HG03095 (cell line): ENCODE data around the gene PPDPF.
"Not testable (repeated sequence)": the region's sequence is repeated elsewhere in the genome, so short reads cannot be mapped to it uniquely, and the experiment has no call there.

Experiments used
- ATAC-seq: cut with Tn5 transposase; IDR thresholded peaks from one replicate; pipeline ENCODE4 v1.9.1; 2021; ENCODE audit warnings: moderate library complexity; ENCODE audit not compliant: unreplicated experiment

PPDPF gene

GRCh38 chr20:63547725-63548480 is 27.3 kb downstream of the PPDPF start, which contains the start of gene SRMS:
Gene SRMS (minus strand): TSS chr20:63547749. CDS start chr20:63547463, 286 bp downstream.
- no peak for ATAC-seq

DNA sequence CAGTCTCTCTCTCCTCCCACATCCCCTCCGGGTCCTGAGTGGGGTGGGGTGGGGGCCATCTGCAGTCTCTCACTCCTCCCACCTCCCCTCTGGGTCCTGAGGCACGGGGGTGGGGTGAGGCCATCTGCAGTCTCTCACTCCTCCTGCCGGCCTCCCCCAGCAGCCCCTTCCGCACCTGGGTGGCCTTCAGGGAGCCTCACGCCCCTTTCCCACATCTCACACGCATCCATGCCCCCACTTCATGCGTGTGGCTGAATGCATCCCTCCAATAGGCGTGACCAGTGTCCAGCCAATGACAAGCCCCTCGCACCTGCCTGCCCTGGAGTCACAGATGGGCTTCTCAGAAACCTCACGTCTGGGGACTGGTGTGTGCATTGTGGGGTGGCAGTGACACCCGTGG is 28.0 kb downstream of the PPDPF start:
- no peak for ATAC-seq

DNA sequence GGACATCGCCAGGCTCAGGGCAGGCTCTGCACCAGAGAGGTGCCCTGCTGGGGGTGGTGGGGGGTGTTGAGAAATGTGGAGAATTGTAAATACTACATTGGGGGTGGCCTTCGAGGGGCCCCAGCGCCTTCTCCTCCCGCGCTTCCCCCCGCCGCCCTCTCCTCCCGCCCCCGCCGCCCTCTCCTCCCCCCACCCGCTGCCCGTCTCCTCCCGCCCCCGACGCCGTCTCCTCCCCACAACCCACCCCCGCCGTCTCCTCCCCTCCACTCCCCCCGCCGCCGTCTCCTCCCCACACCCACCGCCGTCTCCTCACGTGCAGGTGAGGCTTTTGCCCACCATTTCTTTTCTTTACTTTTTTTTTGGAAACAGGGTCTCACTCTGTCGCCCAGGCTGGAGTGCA is 28.5 kb downstream of the PPDPF start:
- no peak for ATAC-seq

GRCh38 chr20:63549679-63550282 is 29.2 kb downstream of the PPDPF start:
- ATAC-seq: no peak

DNA sequence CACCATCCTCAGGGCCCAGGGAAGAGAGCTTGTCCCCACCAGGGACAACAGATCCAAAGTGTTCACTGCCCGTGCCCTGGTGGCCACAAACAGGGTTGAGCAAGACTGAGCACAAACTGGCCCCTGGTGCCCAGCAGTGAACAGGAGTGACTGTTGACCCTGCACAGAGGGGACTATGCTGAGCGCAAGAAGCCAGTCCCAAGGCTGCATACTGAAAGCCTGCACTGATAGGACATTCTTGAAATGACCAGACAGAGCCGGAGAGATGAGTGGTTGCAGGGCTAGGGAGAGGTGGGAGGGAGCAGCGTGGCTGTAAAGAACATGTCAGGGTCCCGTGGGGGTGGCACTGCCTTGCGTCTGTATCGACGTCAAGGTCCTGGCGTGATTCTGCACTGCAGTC is 30.5 kb downstream of the PPDPF start:
- no peak for ATAC-seq

- ATAC-seq: no peak
Observed at GRCh38 chr20:63552481-63553249, 32.1 kb downstream of the PPDPF start.

- ATAC-seq: no peak
Observed at GRCh38 chr20:63553251-63553932, 32.8 kb downstream of the PPDPF start.

DNA sequence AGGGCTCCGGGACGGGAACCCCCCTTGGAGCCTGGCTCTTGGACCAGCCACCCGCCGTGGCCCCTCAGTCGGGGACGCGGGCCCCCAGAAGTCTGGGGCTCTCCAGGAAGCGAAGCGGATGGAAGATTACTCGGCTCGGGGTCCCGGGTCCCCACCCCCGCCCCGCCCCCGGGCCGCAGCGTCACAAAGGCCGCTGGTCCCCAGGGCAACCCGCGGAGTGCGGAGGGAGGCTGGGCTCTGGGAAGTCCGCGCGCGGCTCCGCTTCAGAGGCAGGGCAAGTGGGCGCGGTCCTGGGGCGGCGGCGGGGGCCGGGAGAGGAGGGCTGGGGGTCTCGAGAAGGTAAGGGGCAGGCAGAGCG is 33.3 kb downstream of the PPDPF start, which contains the start of gene FNDC11:
Gene FNDC11 (plus strand): TSS at position 227 of the 358 bp plus-strand sequence. CDS start 1,505 bp downstream, outside the sequence.
- no peak for ATAC-seq

DNA sequence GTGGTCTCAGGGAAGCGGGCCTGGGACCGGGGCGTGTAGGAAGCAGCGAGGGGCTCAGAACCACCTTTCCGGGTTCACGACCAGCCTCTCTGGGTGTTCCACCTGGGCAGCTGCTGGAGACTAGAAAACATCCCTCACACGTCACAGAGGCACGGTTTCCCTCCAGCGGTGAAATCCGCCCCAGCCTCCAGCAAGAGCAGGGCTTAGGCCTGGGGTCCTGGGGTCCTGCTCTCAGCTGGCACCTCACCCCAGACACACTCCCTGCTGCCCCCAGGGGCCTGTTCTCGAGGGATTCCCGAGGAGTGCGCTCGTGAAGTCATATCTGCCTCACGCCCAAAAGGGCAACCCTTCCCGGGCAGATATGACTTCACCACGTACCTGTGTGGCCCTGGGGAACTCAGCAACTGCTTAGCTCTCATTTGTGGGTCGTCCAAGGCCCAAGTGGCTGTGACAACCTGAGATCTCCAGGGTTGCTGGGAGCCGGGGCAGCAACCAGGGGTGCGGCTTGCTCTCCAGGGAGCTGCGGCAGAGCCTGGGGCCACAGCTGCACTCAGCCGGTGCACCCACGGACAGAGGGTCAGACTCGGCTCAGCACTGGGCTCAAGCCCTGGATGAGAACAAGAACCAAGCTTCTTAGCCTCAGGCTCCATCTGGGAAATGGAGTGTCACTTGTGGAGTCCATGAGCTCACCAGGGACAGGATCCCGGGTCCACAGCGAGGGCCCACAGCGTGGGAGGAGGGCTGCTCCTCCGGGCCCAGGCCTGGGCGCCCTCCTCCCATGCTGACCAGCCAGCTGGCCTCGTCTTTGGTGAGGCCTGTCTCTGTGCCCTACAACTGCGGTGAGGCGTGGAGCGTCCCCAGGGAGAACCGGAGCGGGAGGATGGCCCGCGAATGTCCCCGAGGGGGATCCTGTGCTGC is 34.1 kb downstream of the PPDPF start:
- ATAC-seq: no peak

GRCh38 chr20:63555661-63556381 is 35.3 kb downstream of the PPDPF start:
- no peak for ATAC-seq

GRCh38 chr20:63556873-63557478 is 36.4 kb downstream of the PPDPF start:
- no peak for ATAC-seq

- no peak for ATAC-seq
Observed at GRCh38 chr20:63557481-63557891, 36.9 kb downstream of the PPDPF start.

DNA sequence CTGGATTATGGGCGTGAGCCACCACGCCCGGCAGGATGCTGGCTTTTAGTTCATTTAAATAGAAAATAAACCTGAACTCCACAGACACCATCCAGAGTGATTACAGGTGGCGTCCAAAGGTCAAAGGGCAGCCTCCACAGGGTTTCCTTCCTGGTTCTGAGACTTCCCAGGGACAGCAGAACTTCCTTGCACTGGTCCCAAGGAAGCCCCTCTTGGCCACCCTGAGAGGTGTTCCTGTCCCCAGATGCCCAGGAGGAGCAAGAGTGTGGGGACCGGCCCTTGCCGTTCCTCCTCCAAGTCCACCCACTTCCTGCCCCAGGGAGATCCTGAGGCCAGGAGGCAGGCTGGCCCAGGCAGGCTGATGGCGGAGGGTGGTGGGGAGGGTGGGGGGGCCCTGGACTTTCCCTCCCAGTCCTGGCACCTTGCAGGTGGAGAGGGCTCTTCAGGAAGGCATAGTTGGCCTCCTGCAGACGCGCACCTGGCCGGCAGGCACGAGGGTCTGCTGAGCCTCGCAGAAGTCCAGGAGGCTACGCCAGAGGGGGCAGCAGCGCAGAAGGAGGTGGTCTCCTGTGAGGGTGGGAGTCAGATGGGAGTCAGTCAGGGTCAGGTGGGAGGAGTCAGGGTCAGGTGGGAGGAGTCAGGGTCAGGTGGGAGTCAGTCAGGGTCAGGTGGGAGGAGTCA is 38.4 kb downstream of the PPDPF start:
- ATAC-seq: no peak

DNA sequence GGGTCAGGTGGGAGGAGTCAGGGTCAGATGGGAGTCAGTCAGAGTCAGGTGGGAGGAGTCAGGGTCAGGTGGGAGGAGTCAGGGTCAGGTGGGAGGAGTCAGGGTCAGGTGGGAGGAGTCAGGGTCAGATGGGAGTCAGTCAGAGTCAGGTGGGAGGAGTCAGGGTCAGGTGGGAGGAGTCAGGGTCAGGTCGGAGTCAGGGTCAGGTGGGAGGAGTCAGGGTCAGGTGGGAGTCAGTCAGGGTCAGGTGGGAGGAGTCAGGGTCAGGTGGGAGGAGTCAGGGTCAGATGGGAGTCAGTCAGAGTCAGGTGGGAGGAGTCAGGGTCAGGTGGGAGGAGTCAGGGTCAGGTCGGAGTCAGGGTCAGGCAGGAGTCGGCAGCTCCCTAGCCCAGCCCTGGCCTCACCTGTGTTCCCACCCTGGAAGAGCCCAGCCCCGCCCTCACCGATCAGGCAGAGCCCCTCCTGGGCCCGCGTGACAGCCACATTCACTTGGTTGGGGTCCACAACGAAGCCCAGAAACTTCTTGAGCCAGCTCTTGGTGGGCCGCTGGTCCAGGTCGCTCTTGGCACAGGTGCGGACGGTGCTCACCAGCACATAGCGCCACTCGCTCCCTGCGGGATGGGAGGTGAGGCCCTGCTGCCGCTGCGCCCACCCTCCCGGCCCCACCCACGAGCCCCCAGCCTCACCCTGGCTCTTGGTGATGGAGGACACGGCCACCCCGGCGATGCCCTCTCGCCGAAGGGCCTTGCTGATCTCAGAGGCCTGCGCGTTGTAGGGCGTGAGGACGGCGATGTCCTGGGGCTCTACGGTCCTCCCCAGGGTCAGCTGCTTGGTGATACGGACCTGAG is 39.1 kb downstream of the PPDPF start:
- ATAC-seq: not testable (repeated sequence)

GRCh38 chr20:63560333-63560805 is 39.8 kb downstream of the PPDPF start:
- no peak for ATAC-seq

- no peak for ATAC-seq
Observed at GRCh38 chr20:63560856-63561609, 40.5 kb downstream of the PPDPF start.
